Measurements from ENCODE around the gene PLN. TPM values are rescaled to one million over a fixed set of nuclear protein-coding genes. Genes with fewer than 3 reads are reported as not detected.

PLN gene
- total and polyA plus RNA-seq, 9 of the 15 experiments (the other 6 are each of a cell fraction or from before 2014, with no cell fraction given), result 0.03 to 0.30 (median 0.03) TPM; not detected in 6

DNA sequence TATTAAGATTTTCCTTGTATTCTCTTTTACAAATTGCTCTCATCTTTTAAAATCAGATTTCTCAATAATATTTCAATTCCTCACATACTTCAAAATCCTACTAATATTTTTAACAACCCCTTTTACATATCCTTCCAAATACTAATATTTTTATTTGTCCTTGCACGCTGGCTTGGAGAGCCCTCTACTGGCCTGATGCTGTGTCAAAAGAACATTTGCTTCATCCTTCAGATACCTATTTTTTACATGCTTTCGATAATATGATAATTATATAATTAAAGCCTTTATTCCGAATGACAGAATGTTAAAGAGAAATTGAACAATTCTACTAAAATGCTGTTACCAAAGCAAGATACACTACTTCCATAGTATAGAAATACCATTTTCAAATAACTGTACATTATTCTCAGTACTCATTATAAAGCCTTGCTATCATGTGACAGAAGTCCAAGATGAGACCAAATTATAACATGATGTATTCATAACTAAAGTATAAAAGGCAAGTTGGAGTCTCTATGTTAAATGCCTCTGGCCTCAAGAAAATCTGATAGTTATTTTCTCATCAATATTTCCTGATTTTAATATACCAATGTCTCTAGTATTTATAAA, 39.0 kb upstream of the PLN start:
- no peak overlapping the region for H2AFZ ChIP-seq (ENCODE audit: low read depth, low read length)
- H3K79me2 ChIP-seq (ENCODE audit: control insufficient read depth, insufficient read depth, low read length), result no peaks in the 10 kb centered on the region
- CTCF ChIA-PET (ENCODE audit: low intra/inter-chr PET ratio), result interaction anchor here (0.9 kb wide), 1 partner anchor 226 kb away, joined by 5 read pairs; no protein-coding TSS in a partner anchor
- peaks cover 6% of the 10 kb centered on the region; the same call in 2 of the 3 replicates for H3K36me3 ChIP-seq (ENCODE audit: control insufficient read depth, insufficient read depth, low read length)
- H4K20me1 ChIP-seq (replicated peaks; ENCODE audit: control insufficient read depth, insufficient read depth, low read length), result no peaks in the 10 kb centered on the region
- H3K27ac ChIP-seq (ENCODE audit: extremely low read depth, low read depth, low read length), result no peak overlapping the region
- H3K4me1 ChIP-seq (replicated peaks in 1 of 2; ENCODE audit: control insufficient read depth in 2 of 2, insufficient read depth in 2 of 2, low read length in 2 of 2), result peaks cover 3 to 10% of the 10 kb centered on the region in 2 experiments; a peak in 2 of 5 replicates
- 37% methylated on average over 3 of the region's 3 CpGs for WGBS (ENCODE audit: insufficient coverage, low coverage, missing lambda C conversion rate)
- FAIRE-seq, result no peak
- no peaks in the 10 kb centered on the region for H3K9me3 ChIP-seq (replicated peaks; ENCODE audit: control insufficient read depth, insufficient read depth, low read depth, low read length)
- no peak overlapping the region for H3K4me2 ChIP-seq (ENCODE audit: insufficient read depth, low read length)
- H3K4me3 ChIP-seq, result no peak overlapping the region
- POLR2A ChIA-PET, result no interaction called here
- no peak for ATAC-seq
- no peaks in the 10 kb centered on the region for H3K27me3 ChIP-seq (ENCODE audit: control insufficient read depth in 2 of 2, insufficient read depth in 2 of 2, low read length in 2 of 2)
- BruUV-seq (replicated peaks), result no TSS peak
- intact Hi-C loops (cut with micrococcal nuclease), result loop anchor here (1.0 to 5.0 kb wide), 3 partner anchors 42 to 224 kb away; no protein-coding TSS in a partner anchor
- no peak overlapping the region for H3K9ac ChIP-seq (ENCODE audit: insufficient read depth in 1 of 2, low read depth in 2 of 2, low read length in 2 of 2)
- no peaks in the 10 kb centered on the region for H3K9me1 ChIP-seq (ENCODE audit: control insufficient read depth, insufficient read depth, low read length)
- peak in 3 of 4 experiments; percentile 11 to 41 (median 16) for DNase-seq (ENCODE audit: extremely low read depth in 1 of 4, low spot score in 3 of 4)
- in situ Hi-C loops (cut with MboI), result no loop called here
- TF ChIP-seq RBM22 (IDR thresholded peaks at IDR 0.05; ENCODE audit: low read depth, low read length, poor library complexity, severe bottlenecking) (no peak), NR4A1 (CRISPR knock-in tag; IDR thresholded peaks at IDR 0.05) (no peak), NR4A1 (tag; IDR thresholded peaks at IDR 0.05) (no peak), HNRNPLL (IDR thresholded peaks at IDR 0.05; ENCODE audit: low read depth, low read length, poor library complexity, severe bottlenecking) (no peak), ZNF354B (CRISPR knock-in tag; IDR thresholded peaks at IDR 0.05) (no peak), PRMT5 (CRISPR knock-in tag; IDR thresholded peaks at IDR 0.05) (no peak), POLR2G (IDR thresholded peaks at IDR 0.05; ENCODE audit: low read depth, low read length) (no peak), MIER1 (IDR thresholded peaks at IDR 0.05; ENCODE audit: low read depth) (no peak), FOSL1 (tag; conservative IDR thresholded peaks at IDR 0.05) (no peak), NCOR1 (IDR thresholded peaks at IDR 0.05) (no peak)
- TF ChIP-seq, protein P1, sequence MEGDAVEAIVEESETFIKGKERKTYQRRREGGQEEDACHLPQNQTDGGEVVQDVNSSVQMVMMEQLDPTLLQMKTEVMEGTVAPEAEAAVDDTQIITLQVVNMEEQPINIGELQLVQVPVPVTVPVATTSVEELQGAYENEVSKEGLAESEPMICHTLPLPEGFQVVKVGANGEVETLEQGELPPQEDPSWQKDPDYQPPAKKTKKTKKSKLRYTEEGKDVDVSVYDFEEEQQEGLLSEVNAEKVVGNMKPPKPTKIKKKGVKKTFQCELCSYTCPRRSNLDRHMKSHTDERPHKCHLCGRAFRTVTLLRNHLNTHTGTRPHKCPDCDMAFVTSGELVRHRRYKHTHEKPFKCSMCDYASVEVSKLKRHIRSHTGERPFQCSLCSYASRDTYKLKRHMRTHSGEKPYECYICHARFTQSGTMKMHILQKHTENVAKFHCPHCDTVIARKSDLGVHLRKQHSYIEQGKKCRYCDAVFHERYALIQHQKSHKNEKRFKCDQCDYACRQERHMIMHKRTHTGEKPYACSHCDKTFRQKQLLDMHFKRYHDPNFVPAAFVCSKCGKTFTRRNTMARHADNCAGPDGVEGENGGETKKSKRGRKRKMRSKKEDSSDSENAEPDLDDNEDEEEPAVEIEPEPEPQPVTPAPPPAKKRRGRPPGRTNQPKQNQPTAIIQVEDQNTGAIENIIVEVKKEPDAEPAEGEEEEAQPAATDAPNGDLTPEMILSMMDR (IDR thresholded peaks at IDR 0.05 in 2 of 3, conservative IDR thresholded peaks at IDR 0.05 in 1 of 3; ENCODE audit: insufficient read depth in 2 of 3, low read depth in 1 of 3, low read length in 3 of 3), result peak; percentile 47 to 66 (median 60); a peak in 5 of 6 replicates
- TF ChIP-seq, protein P2, sequence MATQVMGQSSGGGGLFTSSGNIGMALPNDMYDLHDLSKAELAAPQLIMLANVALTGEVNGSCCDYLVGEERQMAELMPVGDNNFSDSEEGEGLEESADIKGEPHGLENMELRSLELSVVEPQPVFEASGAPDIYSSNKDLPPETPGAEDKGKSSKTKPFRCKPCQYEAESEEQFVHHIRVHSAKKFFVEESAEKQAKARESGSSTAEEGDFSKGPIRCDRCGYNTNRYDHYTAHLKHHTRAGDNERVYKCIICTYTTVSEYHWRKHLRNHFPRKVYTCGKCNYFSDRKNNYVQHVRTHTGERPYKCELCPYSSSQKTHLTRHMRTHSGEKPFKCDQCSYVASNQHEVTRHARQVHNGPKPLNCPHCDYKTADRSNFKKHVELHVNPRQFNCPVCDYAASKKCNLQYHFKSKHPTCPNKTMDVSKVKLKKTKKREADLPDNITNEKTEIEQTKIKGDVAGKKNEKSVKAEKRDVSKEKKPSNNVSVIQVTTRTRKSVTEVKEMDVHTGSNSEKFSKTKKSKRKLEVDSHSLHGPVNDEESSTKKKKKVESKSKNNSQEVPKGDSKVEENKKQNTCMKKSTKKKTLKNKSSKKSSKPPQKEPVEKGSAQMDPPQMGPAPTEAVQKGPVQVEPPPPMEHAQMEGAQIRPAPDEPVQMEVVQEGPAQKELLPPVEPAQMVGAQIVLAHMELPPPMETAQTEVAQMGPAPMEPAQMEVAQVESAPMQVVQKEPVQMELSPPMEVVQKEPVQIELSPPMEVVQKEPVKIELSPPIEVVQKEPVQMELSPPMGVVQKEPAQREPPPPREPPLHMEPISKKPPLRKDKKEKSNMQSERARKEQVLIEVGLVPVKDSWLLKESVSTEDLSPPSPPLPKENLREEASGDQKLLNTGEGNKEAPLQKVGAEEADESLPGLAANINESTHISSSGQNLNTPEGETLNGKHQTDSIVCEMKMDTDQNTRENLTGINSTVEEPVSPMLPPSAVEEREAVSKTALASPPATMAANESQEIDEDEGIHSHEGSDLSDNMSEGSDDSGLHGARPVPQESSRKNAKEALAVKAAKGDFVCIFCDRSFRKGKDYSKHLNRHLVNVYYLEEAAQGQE (IDR thresholded peaks at IDR 0.05; ENCODE audit: borderline replicate concordance), result peak; percentile 23; the same call in 1 of the 2 replicates
- TF ChIP-seq, protein P2 (CRISPR knock-in tag; IDR thresholded peaks at IDR 0.05; ENCODE audit: low read depth), result no peak
